Astrocyte of the cerebellum (primary cell): Measurements from ENCODE around the gene STMN3.

Source experiments
- DNase-seq: peaks from one replicate; pipeline ENCODE4 v3.0.0-alpha.2; 2011; ENCODE audit warnings: low read depth
- H3K4me3 ChIP-seq: 2 replicates; pipeline ENCODE4 v1.5.1; 2011; ENCODE audit warnings: mild to moderate bottlenecking, low read depth, low read length, moderate library complexity
- in situ Hi-C: cut with HindIII; loops from 2 replicates; pipeline ENCODE4 v1.10.0; 2017; ENCODE audit warnings: low sequenced_read_pairs
- TF ChIP-seq, protein P1 (sequence below): IDR thresholded peaks from 2 replicates; pipeline ENCODE4 v1.5.1; 2012; ENCODE audit warnings: low read length, low read depth, moderate library complexity, mild to moderate bottlenecking; ENCODE audit errors: missing control alignments

STMN3 gene

GRCh38 chr20:63692436-63693082, 39.3 kb upstream of the STMN3 start:
- DNase-seq: no peak
- in situ Hi-C loops: no loop called here
- H3K4me3 ChIP-seq: no peak overlapping the region
- TF ChIP-seq, protein P1, sequence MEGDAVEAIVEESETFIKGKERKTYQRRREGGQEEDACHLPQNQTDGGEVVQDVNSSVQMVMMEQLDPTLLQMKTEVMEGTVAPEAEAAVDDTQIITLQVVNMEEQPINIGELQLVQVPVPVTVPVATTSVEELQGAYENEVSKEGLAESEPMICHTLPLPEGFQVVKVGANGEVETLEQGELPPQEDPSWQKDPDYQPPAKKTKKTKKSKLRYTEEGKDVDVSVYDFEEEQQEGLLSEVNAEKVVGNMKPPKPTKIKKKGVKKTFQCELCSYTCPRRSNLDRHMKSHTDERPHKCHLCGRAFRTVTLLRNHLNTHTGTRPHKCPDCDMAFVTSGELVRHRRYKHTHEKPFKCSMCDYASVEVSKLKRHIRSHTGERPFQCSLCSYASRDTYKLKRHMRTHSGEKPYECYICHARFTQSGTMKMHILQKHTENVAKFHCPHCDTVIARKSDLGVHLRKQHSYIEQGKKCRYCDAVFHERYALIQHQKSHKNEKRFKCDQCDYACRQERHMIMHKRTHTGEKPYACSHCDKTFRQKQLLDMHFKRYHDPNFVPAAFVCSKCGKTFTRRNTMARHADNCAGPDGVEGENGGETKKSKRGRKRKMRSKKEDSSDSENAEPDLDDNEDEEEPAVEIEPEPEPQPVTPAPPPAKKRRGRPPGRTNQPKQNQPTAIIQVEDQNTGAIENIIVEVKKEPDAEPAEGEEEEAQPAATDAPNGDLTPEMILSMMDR: no peak

DNA sequence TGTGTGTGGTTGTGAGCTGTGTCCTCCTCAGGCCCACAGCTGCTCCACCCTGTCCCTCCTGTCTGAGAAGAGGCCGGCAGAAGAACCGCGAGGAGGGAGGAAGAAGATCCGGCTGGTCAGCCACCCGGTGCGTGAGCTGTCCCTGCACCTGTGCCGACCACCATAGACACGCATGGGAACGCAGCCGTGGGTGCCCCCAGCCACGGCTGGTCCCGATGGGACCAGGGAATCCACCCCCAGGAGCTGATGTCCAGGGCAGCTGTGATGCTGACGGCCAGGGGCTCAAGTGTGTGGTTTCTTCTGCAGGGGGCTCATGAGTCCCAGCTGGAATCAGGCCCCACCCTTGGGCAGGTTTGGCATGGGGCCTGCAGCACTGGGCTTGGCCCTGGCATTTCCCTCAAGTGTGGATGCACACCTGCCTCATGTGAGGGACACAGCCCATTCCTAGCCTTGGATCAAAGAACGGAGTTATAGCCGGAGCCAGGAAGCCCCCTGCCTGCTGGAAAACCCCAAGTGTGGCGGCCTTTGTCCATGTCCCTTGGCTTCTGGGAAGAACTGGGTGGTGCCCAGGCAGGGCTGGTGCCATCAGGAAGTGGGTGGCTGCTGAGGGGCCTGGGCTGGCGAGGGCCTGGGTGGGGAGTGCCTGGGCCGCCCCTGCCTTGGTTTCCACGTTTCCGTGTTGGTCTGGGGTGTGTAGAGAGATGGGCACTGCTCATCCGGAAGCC, 38.6 kb upstream of the STMN3 start:
- TF ChIP-seq, protein P1: no peak
- in situ Hi-C loops: no loop called here
- H3K4me3 ChIP-seq: no peak overlapping the region
- DNase-seq: no peak

- no peak for DNase-seq
- H3K4me3 ChIP-seq: no peak overlapping the region
- in situ Hi-C loops: no loop called here
- TF ChIP-seq, protein P1: no peak
Observed at GRCh38 chr20:63690898-63691710, 37.9 kb upstream of the STMN3 start.

GRCh38 chr20:63690003-63690897, 37.0 kb upstream of the STMN3 start:
- TF ChIP-seq, protein P1: no peak
- DNase-seq: no peak
- in situ Hi-C loops: no loop called here
- no peak overlapping the region for H3K4me3 ChIP-seq

DNA sequence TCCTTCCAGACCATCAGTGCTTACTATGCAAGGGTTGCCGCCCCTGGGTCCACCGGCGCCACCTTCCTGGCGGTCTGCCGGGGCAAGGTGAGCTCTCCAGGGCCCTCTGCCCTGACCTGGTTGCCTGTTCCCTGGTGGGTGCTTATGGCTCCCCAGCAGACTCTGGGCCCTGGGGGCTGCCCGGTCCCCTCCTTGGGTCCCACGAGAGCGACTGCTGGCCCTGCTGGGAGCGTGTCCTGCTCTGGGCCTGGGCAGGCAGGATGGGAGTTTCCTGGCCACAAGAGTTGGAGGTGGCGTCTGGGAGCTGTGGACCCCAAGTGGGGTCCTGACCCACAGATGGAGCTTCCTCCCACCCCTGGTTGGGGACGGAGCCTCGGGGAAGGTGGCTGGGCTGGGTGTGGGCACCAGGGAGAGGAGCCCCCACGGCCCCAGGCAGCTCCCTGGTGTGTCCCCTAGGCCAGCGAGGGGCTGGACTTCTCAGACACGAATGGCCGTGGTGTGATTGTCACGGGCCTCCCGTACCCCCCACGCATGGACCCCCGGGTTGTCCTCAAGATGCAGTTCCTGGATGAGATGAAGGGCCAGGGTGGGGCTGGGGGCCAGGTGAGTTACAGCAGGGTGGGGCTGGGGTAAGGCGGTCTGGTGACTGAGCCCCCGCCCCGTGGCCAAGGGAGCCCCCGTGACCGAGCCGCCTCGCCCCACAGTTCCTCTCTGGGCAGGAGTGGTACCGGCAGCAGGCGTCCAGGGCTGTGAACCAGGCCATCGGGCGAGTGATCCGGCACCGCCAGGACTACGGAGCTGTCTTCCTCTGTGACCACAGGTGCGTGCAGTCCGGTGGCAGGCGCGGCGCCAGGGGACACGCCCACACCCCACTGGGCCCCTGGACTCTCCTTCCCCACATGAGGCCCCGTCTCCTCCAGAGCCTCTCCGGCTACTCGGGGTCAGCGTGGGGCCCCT, 36.1 kb upstream of the STMN3 start:
- no peak for DNase-seq
- in situ Hi-C loops: no loop called here
- TF ChIP-seq, protein P1: no peak

More for the DNA sequence above, 36.1 kb upstream of the STMN3 start:
- H3K4me3 ChIP-seq: no peak overlapping the region
